ENCODE results near the gene CHST6.
"Not testable (repeated sequence)": the region's sequence is repeated elsewhere in the genome, so short reads cannot be mapped to it uniquely, and the experiment has no call there.

Gene CHST6

GRCh38 chr16:75472908-75473877 lies 22.0 kb downstream of the CHST6 start:
- DNase-seq: no peak

GRCh38 chr16:75471723-75472633 lies 23.3 kb downstream of the CHST6 start:
- DNase-seq: peak; percentile 68

GRCh38 chr16:75466760-75467159 lies 28.5 kb downstream of the CHST6 start:
- DNase-seq: no peak

- peak; percentile 98 for DNase-seq
Measured at GRCh38 chr16:75464122-75464918, 30.9 kb downstream of the CHST6 start, which contains the start of gene TMEM170A. Gene TMEM170A (minus strand): TSS chr16:75464689. CDS start chr16:75464600, 89 bp downstream.

- not testable (repeated sequence) for DNase-seq
Measured at GRCh38 chr16:75463389-75464121, 31.7 kb downstream of the CHST6 start.

GRCh38 chr16:75462806-75463205 lies 32.4 kb downstream of the CHST6 start:
- DNase-seq: peak; percentile 63

- no peak for DNase-seq
Measured at GRCh38 chr16:75461575-75461974, 33.7 kb downstream of the CHST6 start.

GRCh38 chr16:75460446-75460845 lies 34.8 kb downstream of the CHST6 start:
- no peak for DNase-seq

GRCh38 chr16:75459691-75460090 lies 35.5 kb downstream of the CHST6 start:
- no peak for DNase-seq

- DNase-seq: no peak
Measured at GRCh38 chr16:75458439-75458838, 36.8 kb downstream of the CHST6 start.

GRCh38 chr16:75458029-75458428 lies 37.2 kb downstream of the CHST6 start:
- no peak for DNase-seq

- no peak for DNase-seq
Measured at GRCh38 chr16:75457485-75458021, 37.7 kb downstream of the CHST6 start.

GRCh38 chr16:75456971-75457370 lies 38.3 kb downstream of the CHST6 start:
- no peak for DNase-seq

- DNase-seq: not testable (repeated sequence)
Measured at GRCh38 chr16:75456486-75456885, 38.8 kb downstream of the CHST6 start.

GRCh38 chr16:75455677-75456076 lies 39.6 kb downstream of the CHST6 start:
- DNase-seq: no peak

GRCh38 chr16:75452464-75453190 lies 42.6 kb downstream of the CHST6 start:
- no peak for DNase-seq

GRCh38 chr16:75446416-75446815 lies 48.8 kb downstream of the CHST6 start:
- DNase-seq: no peak

GRCh38 chr16:75445298-75445697 lies 49.9 kb downstream of the CHST6 start:
- DNase-seq: no peak

- no peak for DNase-seq
Measured at GRCh38 chr16:75443298-75443697, 51.9 kb downstream of the CHST6 start.

- DNase-seq: peak; percentile 90
Measured at GRCh38 chr16:75433732-75434413, 61.4 kb downstream of the CHST6 start.

Measured in CD4-positive, alpha-beta T cell treated with Interleukin-17A for 1 hour (primary cell).